IMR-90 (cell line): Measurements from ENCODE around the gene ADAMTS3. TPM values are rescaled to one million over a fixed set of nuclear protein-coding genes. Genes with fewer than 3 reads are reported as not detected.

Experiments used
- ATAC-seq: fragments of 200-7000 bp; cut with Tn5 transposase; 2 replicates; pipeline ENCODE4 v1.9.1; 2020; ENCODE audit warnings: low read depth, mild to moderate bottlenecking, moderate library complexity
- BruUV-seq: library from RNA; stranded (reverse); fragments of 400-500 nt; replicated peaks from 2 replicates; lab custom pipeline; 2021; lab: Mats Ljungman, UMichigan
- CTCF ChIA-PET: fragments of 300-600 bp; formaldehyde crosslinking; extraction: SDS; loops from one replicate; lab custom pipeline; 2021; ENCODE audit warnings: antibody characterized with exemption; lab: Yijun Ruan, JAX
- POLR2A ChIA-PET: fragments of 300-600 bp; sonication (Branson Sonifier 250); formaldehyde crosslinking; loops from one replicate; lab custom pipeline; 2022; ENCODE audit warnings: antibody characterized with exemption; ENCODE audit not compliant: unreplicated experiment; lab: Charles Lee
- DNase-seq: peaks from one replicate; pipeline ENCODE4 v3.0.0; 2013
- H2AFZ ChIP-seq: replicated peaks from 2 replicates; pipeline ENCODE3; 2013; ENCODE audit warnings: low read length, mild to moderate bottlenecking; ENCODE audit not compliant: poor library complexity
- H2AK5ac ChIP-seq: 2 replicates; pipeline ENCODE4 v1.6.1; 2013; ENCODE audit warnings: low read depth, low read length, inconsistent platforms
- H2AK9ac ChIP-seq: replicated peaks from 2 replicates; pipeline ENCODE3; 2013; ENCODE audit warnings: mild to moderate bottlenecking, low read depth, low read length, moderate library complexity; ENCODE audit not compliant: poor library complexity
- H2BK120ac ChIP-seq: 2 replicates; pipeline ENCODE4 v1.6.1; 2013; ENCODE audit warnings: low read depth, low read length, inconsistent platforms
- H2BK15ac ChIP-seq: 3 replicates; pipeline ENCODE4 v1.6.1; 2013; ENCODE audit warnings: low read depth, low read length, inconsistent platforms
- H2BK20ac ChIP-seq: 2 replicates; pipeline ENCODE4 v1.6.1; 2013; ENCODE audit warnings: low read depth, mild to moderate bottlenecking, inconsistent platforms, low read length, moderate library complexity
- H2BK5ac ChIP-seq: 2 replicates; pipeline ENCODE4 v1.6.1; 2013; ENCODE audit warnings: mild to moderate bottlenecking, low read depth, low read length, inconsistent platforms; ENCODE audit not compliant: poor library complexity, severe bottlenecking
- H3K14ac ChIP-seq: replicated peaks from 2 replicates; pipeline ENCODE4 v1.6.1; 2013; ENCODE audit warnings: low read depth, low read length, inconsistent platforms
- H3K18ac ChIP-seq: 2 replicates; pipeline ENCODE4 v1.6.1; 2013; ENCODE audit warnings: low read depth, low read length, control low read depth
- H3K23ac ChIP-seq: 2 replicates; pipeline ENCODE4 v1.6.1; 2013; ENCODE audit warnings: low read depth, low read length, inconsistent platforms
- H3K27ac ChIP-seq: 2 replicates; pipeline ENCODE4 v1.5.1; 2013; ENCODE audit warnings: mild to moderate bottlenecking, control low read depth, low read length; ENCODE audit not compliant: insufficient read depth
- H3K27me3 ChIP-seq: 2 replicates; pipeline ENCODE4 v1.6.1; 2013; ENCODE audit warnings: low read length; ENCODE audit not compliant: control insufficient read depth, insufficient read depth
- H3K36me3 ChIP-seq: 2 replicates; pipeline ENCODE4 v1.6.1; 2013; ENCODE audit warnings: low read length, mixed read lengths; ENCODE audit not compliant: control insufficient read depth, insufficient read depth
- H3K4ac ChIP-seq: 2 replicates; pipeline ENCODE4 v1.6.1; 2013; ENCODE audit warnings: low read depth, low read length, inconsistent platforms
- H3K4me1 ChIP-seq: 2 replicates; pipeline ENCODE4 v1.6.1; 2013; ENCODE audit warnings: low read length, mixed read lengths; ENCODE audit not compliant: control insufficient read depth, insufficient read depth
- H3K4me2 ChIP-seq: 2 replicates; pipeline ENCODE4 v1.6.1; 2013; ENCODE audit warnings: low read depth, mild to moderate bottlenecking, control low read depth, low read length, moderate library complexity
- H3K4me3 ChIP-seq: 2 replicates; pipeline ENCODE4 v1.5.1; 2013; ENCODE audit warnings: low read depth, mild to moderate bottlenecking, control low read depth, low read length, moderate library complexity; ENCODE audit not compliant: insufficient read depth
- H3K56ac ChIP-seq: 2 replicates; pipeline ENCODE4 v1.6.1; 2013; ENCODE audit warnings: low read length, inconsistent platforms; ENCODE audit not compliant: insufficient read depth; ENCODE audit errors: extremely low read depth
- H3K79me1 ChIP-seq, 2 experiments: 2 replicates each; pipeline ENCODE4 v1.6.1; 2013; ENCODE audit warnings: low read length in 2 of 2, inconsistent platforms in 1 of 2, low read depth in 1 of 2
- H3K9ac ChIP-seq: 2 replicates; pipeline ENCODE4 v1.6.1; 2013; ENCODE audit warnings: low read depth, low read length, control low read depth
- H3K9me1 ChIP-seq: 2 replicates; pipeline ENCODE4 v1.6.1; 2013; ENCODE audit warnings: low read length, inconsistent platforms; ENCODE audit not compliant: insufficient read depth
- H3K9me3 ChIP-seq: 2 replicates; pipeline ENCODE4 v1.6.1; 2013; ENCODE audit warnings: low read length; ENCODE audit not compliant: control insufficient read depth, insufficient read depth
- H4K20me1 ChIP-seq: 2 replicates; pipeline ENCODE4 v1.6.1; 2013; ENCODE audit warnings: low read length, inconsistent platforms; ENCODE audit not compliant: insufficient read depth
- H4K5ac ChIP-seq: 2 replicates; pipeline ENCODE4 v1.6.1; 2013; ENCODE audit warnings: mild to moderate bottlenecking, low read depth, low read length, control low read depth
- H4K8ac ChIP-seq, 2 experiments: 2 replicates each; pipeline ENCODE4 v1.6.1; 2013; ENCODE audit warnings: low read depth in 2 of 2, low read length in 2 of 2, control low read depth in 1 of 2, inconsistent platforms in 1 of 2
- H4K91ac ChIP-seq: 2 replicates; pipeline ENCODE4 v1.6.1; 2013; ENCODE audit warnings: low read depth, low read length, inconsistent platforms; ENCODE audit not compliant: insufficient read depth
- BHLHE40 ChIP-seq: fragments of 150-350 bp; IDR thresholded peaks from 2 replicates; pipeline ENCODE4 v1.6.1; 2016; ENCODE audit warnings: mild to moderate bottlenecking, low read depth, low read length
- CHD1 ChIP-seq: IDR thresholded peaks from 2 replicates; pipeline ENCODE4 v1.6.1; 2012; ENCODE audit warnings: low read depth, low read length, improper control_type of control experiment
- ELK1 ChIP-seq: fragments of 150-350 bp; IDR thresholded peaks from 2 replicates; pipeline ENCODE4 v1.6.1; 2016; ENCODE audit warnings: low read depth, mild to moderate bottlenecking, low read length, moderate library complexity, borderline replicate concordance
- FOS ChIP-seq: fragments of 150-350 bp; IDR thresholded peaks from 2 replicates; pipeline ENCODE4 v1.6.1; 2016; ENCODE audit warnings: low read depth, low read length
- MAZ ChIP-seq: IDR thresholded peaks from 2 replicates; pipeline ENCODE4 v1.6.1; 2012; ENCODE audit warnings: low read depth, mild to moderate bottlenecking, low read length, improper control_type of control experiment, moderate library complexity, borderline replicate concordance
- MXI1 ChIP-seq: IDR thresholded peaks from 2 replicates; pipeline ENCODE4 v1.6.1; 2012; ENCODE audit warnings: low read depth, mild to moderate bottlenecking, low read length, moderate library complexity, borderline replicate concordance
- POLR2A ChIP-seq: IDR thresholded peaks from 2 replicates; pipeline ENCODE4 v1.6.1; 2012; ENCODE audit warnings: mild to moderate bottlenecking, low read depth, low read length
- RAD21 ChIP-seq: IDR thresholded peaks from 2 replicates; pipeline ENCODE4 v1.6.1; 2012; ENCODE audit warnings: low read length, improper control_type of control experiment
- RCOR1 ChIP-seq: IDR thresholded peaks from 2 replicates; pipeline ENCODE4 v1.6.1; 2012; ENCODE audit warnings: mild to moderate bottlenecking, low read length, improper control_type of control experiment; ENCODE audit not compliant: insufficient replicate concordance
- RFX5 ChIP-seq: IDR thresholded peaks from 2 replicates; pipeline ENCODE4 v1.8.0; 2012; ENCODE audit warnings: low read depth, mild to moderate bottlenecking, low read length, moderate library complexity
- USF2 ChIP-seq: fragments of 150-350 bp; IDR thresholded peaks from 2 replicates; pipeline ENCODE4 v1.6.1; 2017; ENCODE audit warnings: mild to moderate bottlenecking, antibody characterized with exemption, low read length, low read depth
- WGBS, 2 experiments: methylation state at CpG; one replicate each; pipeline versions ENCODE4 v1.1.5 to v1.1.7; 2013; ENCODE audit warnings: missing lambda C conversion rate in 2 of 2; ENCODE audit not compliant: insufficient read length in 1 of 2; ENCODE audit errors: extremely low coverage in 2 of 2; 5-methylcytosine and 5-hydroxymethylcytosine counted together
- dilution Hi-C: fragments of 300-500 bp; cut with HindIII; formaldehyde crosslinking; loops from one replicate; pipeline ENCODE4 v1.14.3; 2018; ENCODE audit warnings: low sequenced_read_pairs; ENCODE audit not compliant: unreplicated experiment
- in situ Hi-C: fragments of 300-500 bp; cut with MboI; formaldehyde crosslinking; loops from 3 replicates; pipeline ENCODE4 v1.14.3; 2019; ENCODE audit warnings: low sequenced_read_pairs, inconsistent platforms, mixed read lengths
- intact Hi-C: fragments of 100-400 bp; cut with micrococcal nuclease; formaldehyde crosslinking; loops from 2 replicates; pipeline ENCODE4 v1.10.0; 2022
- polyA plus RNA-seq, 3 experiments: library from polyadenylated mRNA; depleted of rRNA; stranded (reverse); fragments of >200 nt; gene quantifications; 2 replicates each; pipeline ENCODE4 v1.2.3, GENCODE V29; 2012; ENCODE audit warnings: low replicate concordance in 1 of 3
- total RNA-seq: library from RNA; depleted of rRNA; stranded (reverse); fragments of >200 nt; gene quantifications from 2 replicates; pipeline ENCODE4 v1.2.3, GENCODE V29; 2012

The ADAMTS3 gene
- total and polyA plus RNA-seq, 2 of the 4 experiments (the other 2 are of a cell fraction): 0.68 to 2.9 TPM

- Histone ChIP-seq H3K14ac (no peak overlapping the region), H2BK15ac (no peak overlapping the region), H3K23ac (no peak overlapping the region), H3K4me3 (no peak overlapping the region), H2BK120ac (no peak overlapping the region), H2AFZ (no peak overlapping the region), H3K4ac (no peak overlapping the region), H4K91ac (no peak overlapping the region), H3K27ac (no peak overlapping the region), H2AK5ac (no peak overlapping the region), H3K79me1 (no peaks in the 10 kb centered on the region), H3K4me1 (no peaks in the 10 kb centered on the region), H4K8ac (no peak overlapping the region), H3K9me1 (no peaks in the 10 kb centered on the region), H2AK9ac (no peak overlapping the region), H3K9ac (no peak overlapping the region), H3K4me2 (no peak overlapping the region), H4K20me1 (no peaks in the 10 kb centered on the region), H3K36me3 (no peaks in the 10 kb centered on the region), H2BK20ac (no peak overlapping the region), H4K5ac (no peak overlapping the region), H3K9me3 (no peaks in the 10 kb centered on the region), H3K18ac (no peak overlapping the region), H3K56ac (no peak overlapping the region), H2BK5ac (no peak overlapping the region), H3K27me3 (no peaks in the 10 kb centered on the region)
- ATAC-seq (no peak), DNase-seq (no peak)
- dilution Hi-C loops (no loop called here), intact Hi-C loops (no loop called here), in situ Hi-C loops (no loop called here)
- BruUV-seq: no TSS peak
- TF ChIP-seq MXI1 (no peak), USF2 (no peak), POLR2A (no peak), BHLHE40 (no peak), CHD1 (no peak), RAD21 (no peak), RFX5 (no peak), FOS (no peak), MAZ (no peak), ELK1 (no peak), RCOR1 (no peak)
- POLR2A ChIA-PET: no interaction called here
- no CpG with 5 or more reads among the region's 4 CpGs for WGBS, 2 experiments
- CTCF ChIA-PET: no interaction called here
Observed at GRCh38 chr4:72408568-72408967, 160.5 kb downstream of the ADAMTS3 start.
